Omental fat pad (tissue), 4 donors: Measurements from ENCODE around the gene HIRA. TPM values are rescaled to one million over a fixed set of nuclear protein-coding genes. Genes with fewer than 3 reads are reported as not detected.

ENCODE experiments used
- ATAC-seq: fragments of 150-250 bp; one replicate; pipeline ENCODE4 v1.9.1; 2016; ENCODE audit warnings: mild to moderate bottlenecking, moderate library complexity; ENCODE audit not compliant: low FRiP score
- DNase-seq: peaks from one replicate; pipeline ENCODE4 v3.0.0-alpha.2; 2019; ENCODE audit warnings: low spot score
- total RNA-seq, 4 donors: library from RNA; depleted of rRNA; stranded (reverse); fragments of >200 nt; gene quantifications; one replicate each; pipeline ENCODE4 v1.1.0, GENCODE V29; 2016
- TF ChIP-seq, protein P1 (sequence below), 3 donors: fragments of 450-650 bp; IDR thresholded peaks; one replicate each; pipeline ENCODE4 v1.5.1; 2016 to 2017; ENCODE audit warnings: antibody characterized with exemption in 3 of 3, mild to moderate bottlenecking in 3 of 3, moderate library complexity in 2 of 3

HIRA gene
- total RNA-seq, 4 donors from 2014 or later: 20.8 to 32.7 (median 22.6) TPM

DNA sequence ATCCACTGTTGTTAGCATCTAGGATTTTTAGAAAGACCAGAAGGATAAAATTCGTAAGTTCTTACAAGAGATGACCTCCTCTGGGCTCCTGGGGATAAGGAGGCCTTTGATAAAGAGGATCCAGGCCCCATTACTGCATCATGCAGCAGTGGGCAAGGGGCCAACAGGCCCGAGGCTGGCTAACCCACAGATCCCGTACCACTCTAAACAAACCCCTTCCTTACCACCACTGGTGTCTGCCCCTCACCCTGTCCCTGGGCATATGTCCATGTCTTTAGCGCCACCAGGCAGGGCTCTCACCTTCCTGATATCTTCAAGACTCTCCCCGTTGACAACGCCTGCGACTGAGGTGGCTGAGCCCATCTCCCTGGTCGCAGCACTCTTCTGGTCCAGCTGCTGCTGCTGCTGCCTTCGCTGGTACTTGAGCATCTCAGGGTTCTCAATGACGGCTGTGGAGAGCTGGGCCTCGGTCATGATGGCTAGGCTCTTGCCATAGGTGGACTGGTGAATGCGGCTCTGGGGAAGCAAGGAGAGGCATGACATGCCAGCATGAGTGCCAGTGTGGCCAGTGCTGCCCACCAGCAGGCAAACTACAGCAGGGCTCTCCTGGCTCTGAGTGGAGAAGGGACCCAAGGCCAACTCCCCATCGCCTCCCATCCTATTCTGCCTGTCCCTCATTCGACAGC is 46.2 kb downstream of the HIRA start:
- TF ChIP-seq, protein P1, sequence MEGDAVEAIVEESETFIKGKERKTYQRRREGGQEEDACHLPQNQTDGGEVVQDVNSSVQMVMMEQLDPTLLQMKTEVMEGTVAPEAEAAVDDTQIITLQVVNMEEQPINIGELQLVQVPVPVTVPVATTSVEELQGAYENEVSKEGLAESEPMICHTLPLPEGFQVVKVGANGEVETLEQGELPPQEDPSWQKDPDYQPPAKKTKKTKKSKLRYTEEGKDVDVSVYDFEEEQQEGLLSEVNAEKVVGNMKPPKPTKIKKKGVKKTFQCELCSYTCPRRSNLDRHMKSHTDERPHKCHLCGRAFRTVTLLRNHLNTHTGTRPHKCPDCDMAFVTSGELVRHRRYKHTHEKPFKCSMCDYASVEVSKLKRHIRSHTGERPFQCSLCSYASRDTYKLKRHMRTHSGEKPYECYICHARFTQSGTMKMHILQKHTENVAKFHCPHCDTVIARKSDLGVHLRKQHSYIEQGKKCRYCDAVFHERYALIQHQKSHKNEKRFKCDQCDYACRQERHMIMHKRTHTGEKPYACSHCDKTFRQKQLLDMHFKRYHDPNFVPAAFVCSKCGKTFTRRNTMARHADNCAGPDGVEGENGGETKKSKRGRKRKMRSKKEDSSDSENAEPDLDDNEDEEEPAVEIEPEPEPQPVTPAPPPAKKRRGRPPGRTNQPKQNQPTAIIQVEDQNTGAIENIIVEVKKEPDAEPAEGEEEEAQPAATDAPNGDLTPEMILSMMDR (IDR thresholded peaks at IDR 0.05): no peak
- no peak for ATAC-seq
- DNase-seq: no peak

DNA sequence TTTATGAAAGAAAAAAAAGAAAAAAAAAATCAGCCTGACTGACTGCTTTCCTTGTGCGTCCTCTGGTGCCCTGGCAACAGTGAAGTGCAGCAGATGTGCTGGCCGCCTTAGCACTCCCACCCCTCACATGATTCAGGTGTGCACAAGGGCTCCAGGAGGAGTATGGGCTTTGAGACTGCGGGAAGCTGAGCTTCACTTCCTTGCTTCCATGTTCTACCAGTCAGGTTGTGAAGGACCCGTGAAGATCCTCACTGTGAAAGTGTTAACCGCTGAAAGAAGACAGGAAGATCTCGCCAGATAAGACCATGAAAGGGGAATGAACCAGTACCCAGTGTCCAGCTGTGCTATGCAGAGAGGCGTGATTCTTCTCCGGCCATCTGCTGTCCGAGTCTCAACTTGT is 48.2 kb downstream of the HIRA start:
- TF ChIP-seq, protein P1 (IDR thresholded peaks at IDR 0.05): no peak
- DNase-seq: no peak
- no peak for ATAC-seq

DNA sequence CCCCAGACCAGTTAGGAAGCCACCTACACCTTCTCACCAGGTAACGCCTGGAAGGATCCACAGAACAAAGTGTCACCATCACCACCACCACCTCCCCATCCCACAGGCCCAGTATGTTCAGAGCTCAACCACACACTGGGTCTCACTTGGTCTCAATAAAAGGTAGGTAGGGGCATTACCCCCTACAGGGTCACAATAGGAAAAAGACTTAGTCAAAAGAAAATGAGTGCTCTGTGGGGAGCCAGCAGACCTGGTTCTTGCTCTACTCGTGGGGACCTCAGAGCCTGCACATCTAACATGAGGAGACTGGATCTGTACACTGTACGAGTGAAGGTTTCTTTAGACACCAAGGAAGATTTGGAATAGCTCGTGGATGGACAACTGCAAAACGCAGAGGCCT is 49.3 kb downstream of the HIRA start:
- DNase-seq: no peak
- ATAC-seq: no peak

DNA sequence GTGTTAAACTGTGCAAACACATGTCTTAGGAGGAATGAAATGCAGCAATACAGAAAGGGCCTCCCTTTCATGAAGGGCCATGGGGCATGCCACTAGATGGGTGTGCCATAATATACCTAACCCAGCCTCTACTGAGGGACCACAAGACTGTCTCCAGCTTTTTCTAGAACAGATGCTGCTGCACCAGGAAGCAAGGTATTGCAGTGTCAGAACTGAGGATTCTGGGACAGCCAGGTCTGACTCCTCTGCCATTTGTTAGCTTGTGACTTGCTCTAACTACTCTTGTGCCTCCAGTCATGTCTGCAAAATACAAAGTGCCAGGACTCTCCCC is 53.2 kb downstream of the HIRA start:
- DNase-seq (no peak), ATAC-seq (no peak)
- TF ChIP-seq, protein P1 (IDR thresholded peaks at IDR 0.05): no peak

More for the DNA sequence above, 49.3 kb downstream of the HIRA start:
- TF ChIP-seq, protein P1 (IDR thresholded peaks at IDR 0.05): no peak

DNA sequence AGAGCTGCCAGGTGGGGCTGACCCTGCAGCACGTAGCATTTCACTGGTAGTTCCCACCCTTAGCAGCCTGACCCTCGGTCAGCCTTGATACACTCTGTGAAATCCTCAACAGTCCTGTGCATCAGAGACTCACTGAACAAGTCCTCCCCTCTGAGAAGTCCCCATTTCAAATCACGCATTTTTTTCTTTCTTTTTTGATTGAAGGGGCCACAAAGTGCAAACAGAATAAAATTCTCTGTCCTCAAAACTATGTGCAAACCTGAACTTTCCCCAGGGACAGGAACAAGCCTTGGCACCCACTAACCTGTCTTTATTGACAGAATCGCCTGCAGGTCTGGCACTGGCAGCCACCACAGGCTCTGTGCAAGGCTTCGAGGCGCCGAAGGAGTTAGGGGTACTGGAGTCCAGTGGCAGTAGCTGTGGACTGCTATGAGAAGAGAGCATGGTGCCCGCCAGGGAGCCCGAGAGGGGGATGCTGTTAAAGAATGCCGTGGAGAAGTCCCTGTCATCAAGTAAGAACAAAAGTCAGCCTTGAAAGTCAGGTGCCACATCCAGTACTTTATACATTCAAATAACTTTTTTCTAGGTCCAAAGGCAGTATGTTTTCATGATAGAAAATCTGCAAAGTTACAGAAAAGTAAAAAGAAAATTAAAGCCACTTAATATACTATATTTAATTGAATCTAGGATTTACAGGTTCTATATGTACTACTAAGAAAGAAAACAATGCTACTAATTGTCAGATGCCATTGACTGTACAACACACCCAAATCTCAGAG is 53.8 kb downstream of the HIRA start:
- no peak for DNase-seq
- ATAC-seq: no peak
- TF ChIP-seq, protein P1 (IDR thresholded peaks at IDR 0.05): no peak

DNA sequence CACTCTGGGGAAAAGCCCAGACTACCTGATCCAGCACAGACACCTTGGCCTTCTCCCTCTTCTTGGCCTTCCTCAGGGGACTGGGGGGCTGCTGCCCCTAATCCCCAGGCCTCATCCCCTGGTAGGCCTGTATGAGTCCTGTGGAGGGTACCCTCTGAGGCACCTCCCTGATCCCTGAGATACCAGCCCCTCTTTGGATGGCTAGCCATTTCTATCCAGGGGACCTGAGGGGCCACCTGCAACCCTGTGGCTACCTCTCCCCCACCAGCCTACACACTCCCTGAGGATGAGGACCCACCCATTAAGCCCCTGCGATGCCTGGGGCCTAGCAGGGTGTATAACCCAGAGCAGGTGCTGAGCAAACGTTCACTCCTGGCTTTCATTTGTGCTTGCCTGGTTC is 54.6 kb downstream of the HIRA start:
- TF ChIP-seq, protein P1 (IDR thresholded peaks at IDR 0.05): no peak
- ATAC-seq (no peak), DNase-seq (no peak)

DNA sequence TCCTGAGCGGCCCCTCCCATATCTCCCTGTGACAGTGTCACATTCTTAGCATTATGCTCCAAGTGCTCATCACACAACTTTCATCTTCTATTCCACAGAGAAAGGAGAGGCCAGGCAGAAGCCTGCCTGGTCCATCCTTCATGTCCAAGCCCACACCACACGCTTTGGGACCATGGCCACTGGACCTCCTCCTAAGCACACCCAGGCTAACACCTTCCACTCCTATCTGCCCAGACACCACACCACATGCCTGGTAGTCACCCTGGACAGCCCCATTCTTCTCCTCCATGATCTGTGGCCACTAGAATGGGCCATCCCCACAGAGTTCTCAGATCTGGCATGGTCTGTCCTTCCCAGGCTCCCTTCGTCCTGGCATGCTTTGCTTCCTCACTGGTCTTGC is 55.3 kb downstream of the HIRA start:
- ATAC-seq (no peak), DNase-seq (no peak)
- TF ChIP-seq, protein P1 (IDR thresholded peaks at IDR 0.05): no peak
